ENCODE measurements around the gene PLD2.

- no peak for TF ChIP-seq SP1 (IDR thresholded peaks at IDR 0.05)
- TF ChIP-seq FOXK2 (IDR thresholded peaks at IDR 0.05): no peak
- TF ChIP-seq ELF4 (IDR thresholded peaks at IDR 0.05): no peak
- TF ChIP-seq, protein P1, sequence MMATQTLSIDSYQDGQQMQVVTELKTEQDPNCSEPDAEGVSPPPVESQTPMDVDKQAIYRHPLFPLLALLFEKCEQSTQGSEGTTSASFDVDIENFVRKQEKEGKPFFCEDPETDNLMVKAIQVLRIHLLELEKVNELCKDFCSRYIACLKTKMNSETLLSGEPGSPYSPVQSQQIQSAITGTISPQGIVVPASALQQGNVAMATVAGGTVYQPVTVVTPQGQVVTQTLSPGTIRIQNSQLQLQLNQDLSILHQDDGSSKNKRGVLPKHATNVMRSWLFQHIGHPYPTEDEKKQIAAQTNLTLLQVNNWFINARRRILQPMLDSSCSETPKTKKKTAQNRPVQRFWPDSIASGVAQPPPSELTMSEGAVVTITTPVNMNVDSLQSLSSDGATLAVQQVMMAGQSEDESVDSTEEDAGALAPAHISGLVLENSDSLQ (IDR thresholded peaks at IDR 0.05): no peak
- TF ChIP-seq BHLHE40 (IDR thresholded peaks at IDR 0.05; ENCODE audit: borderline replicate concordance): no peak
Observed at GRCh38 chr17:4849011-4849536, 42.1 kb downstream of the PLD2 start.

Measured in HEK293T (cell line).